GM12891 (cell line): Measurements from ENCODE around the gene TFE3.

Experiments
- PAX5 ChIP-seq: IDR thresholded peaks from 2 replicates; pipeline ENCODE4 v1.6.1; 2011; ENCODE audit warnings: low read length, moderate library complexity, mild to moderate bottlenecking; ENCODE audit not compliant: insufficient read depth, severe bottlenecking
- POLR2A ChIP-seq: IDR thresholded peaks from 2 replicates; pipeline ENCODE4 v1.6.1; 2011; ENCODE audit warnings: low read depth, low read length, control low read depth
- POLR2AphosphoS5 ChIP-seq: IDR thresholded peaks from 2 replicates; pipeline ENCODE4 v1.6.1; 2011; ENCODE audit warnings: low read depth, low read length, control low read depth
- POU2F2 ChIP-seq: IDR thresholded peaks from 2 replicates; pipeline ENCODE4 v1.6.1; 2011; ENCODE audit warnings: low read depth, mild to moderate bottlenecking, control low read depth, low read length, moderate library complexity
- TAF1 ChIP-seq: IDR thresholded peaks from 2 replicates; pipeline ENCODE4 v1.6.1; 2011; ENCODE audit warnings: low read depth, low read length, control low read depth

DNA sequence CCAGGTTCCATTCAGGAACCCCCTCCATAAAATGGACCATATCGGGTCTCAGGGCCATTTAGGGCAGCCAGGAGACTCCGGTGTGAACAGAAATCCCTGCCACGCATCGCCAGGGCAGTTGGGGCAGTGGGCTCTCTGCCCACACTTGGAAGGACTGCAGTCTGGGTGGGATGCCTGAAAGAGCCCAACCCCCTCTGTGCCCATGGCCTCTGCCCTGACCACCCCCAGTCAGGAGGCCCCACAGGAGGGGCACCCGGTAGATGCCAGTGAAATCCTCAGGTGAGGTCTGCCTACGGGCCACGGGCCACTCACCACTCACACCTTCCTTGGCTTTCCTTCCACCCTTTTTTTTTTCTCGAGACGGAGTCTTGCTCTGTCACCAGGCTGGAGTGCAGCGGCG lies 25.9 kb upstream of the TFE3 start:
- TF ChIP-seq POLR2AphosphoS5 (no peak), POLR2A (no peak), TAF1 (no peak), PAX5 (no peak), POU2F2 (no peak)
